Keratinocyte (primary cell): ENCODE results near the gene CUTA. TPM values are rescaled to one million over a fixed set of nuclear protein-coding genes. Genes with fewer than 3 reads are reported as not detected.

Experiments
- DNase-seq: peaks from one replicate; pipeline ENCODE4 v3.0.0-alpha.2; 2011; ENCODE audit warnings: low read depth, missing footprints, low spot score
- FAIRE-seq: peaks from 2 replicates; lab custom pipeline; 2011; peaks lifted over from hg19 to GRCh38; lab: Jason Lieb, UNC
- H2AFZ ChIP-seq: 2 replicates; pipeline ENCODE4 v1.6.0; 2012; ENCODE audit warnings: low read length, control low read depth, inconsistent platforms; ENCODE audit not compliant: control insufficient read depth
- H3K27ac ChIP-seq: 2 replicates; pipeline ENCODE4 v1.5.1; 2011; ENCODE audit warnings: low read length; ENCODE audit not compliant: control insufficient read depth, insufficient read depth
- H3K27me3 ChIP-seq: 3 replicates; pipeline ENCODE4 v1.6.0; 2011; ENCODE audit warnings: low read length; ENCODE audit not compliant: control insufficient read depth, insufficient read depth; ENCODE audit errors: extremely low read depth
- H3K36me3 ChIP-seq, 2 experiments: 2 replicates in 1 of 2; 3 replicates in 1 of 2; pipeline ENCODE4 v1.5.1; 2011; ENCODE audit warnings: low read length in 2 of 2, mild to moderate bottlenecking in 1 of 2; ENCODE audit not compliant: control insufficient read depth in 2 of 2, insufficient read depth in 2 of 2; ENCODE audit errors: extremely low read depth in 1 of 2
- H3K4me1 ChIP-seq: 3 replicates; pipeline ENCODE4 v1.5.1; 2011; ENCODE audit warnings: low read length; ENCODE audit not compliant: control insufficient read depth, insufficient read depth; ENCODE audit errors: extremely low read depth
- H3K4me2 ChIP-seq: 3 replicates; pipeline ENCODE4 v1.6.0; 2011; ENCODE audit warnings: low read depth, low read length; ENCODE audit not compliant: control insufficient read depth, insufficient read depth; ENCODE audit errors: extremely low read depth
- H3K4me3 ChIP-seq, 3 experiments: fragments of 200-600 bp in 1 of 3; sonication (generic) in 1 of 3; 2 replicates in 2 of 3; 3 replicates in 1 of 3; pipeline ENCODE4 v1.5.1; 2011 to 2016; ENCODE audit warnings: low read length in 3 of 3, mild to moderate bottlenecking in 3 of 3, control low read depth in 2 of 3, inconsistent platforms in 1 of 3, low read depth in 1 of 3, mixed read lengths in 1 of 3, mixed run types in 1 of 3, moderate library complexity in 1 of 3; ENCODE audit not compliant: control insufficient read depth in 2 of 3, insufficient read depth in 2 of 3; ENCODE audit errors: extremely low read depth in 1 of 3
- H3K79me2 ChIP-seq: 2 replicates; pipeline ENCODE4 v1.6.0; 2012; ENCODE audit warnings: low read length; ENCODE audit not compliant: control insufficient read depth, insufficient read depth
- H3K9ac ChIP-seq: 3 replicates; pipeline ENCODE4 v1.6.0; 2011; ENCODE audit warnings: low read length; ENCODE audit not compliant: control insufficient read depth, insufficient read depth; ENCODE audit errors: extremely low read depth
- H3K9me1 ChIP-seq: 3 replicates; pipeline ENCODE4 v1.6.0; 2011; ENCODE audit warnings: low read length; ENCODE audit not compliant: control insufficient read depth, insufficient read depth; ENCODE audit errors: extremely low read depth
- H3K9me3 ChIP-seq: 2 replicates; pipeline ENCODE4 v1.5.1; 2012; ENCODE audit warnings: low read depth, low read length; ENCODE audit not compliant: control insufficient read depth
- H4K20me1 ChIP-seq: 3 replicates; pipeline ENCODE4 v1.6.0; 2011; ENCODE audit warnings: low read length; ENCODE audit not compliant: control insufficient read depth, insufficient read depth; ENCODE audit errors: extremely low read depth
- CTCF ChIP-seq, 3 experiments: IDR thresholded peaks in 1 of 3; conservative IDR thresholded peaks in 1 of 3; optimal IDR thresholded peaks in 1 of 3; 2 replicates in 2 of 3; 3 replicates in 1 of 3; pipeline versions ENCODE3 to v1.5.1; 2011; ENCODE audit warnings: low read length in 3 of 3, mild to moderate bottlenecking in 3 of 3, moderate library complexity in 2 of 3, control low read depth in 1 of 3, inconsistent platforms in 1 of 3; ENCODE audit not compliant: insufficient read depth in 2 of 3; ENCODE audit errors: extremely low read depth in 1 of 3
- EZH2 ChIP-seq: IDR thresholded peaks from one replicate; pipeline ENCODE4 v1.6.1; 2012; ENCODE audit warnings: inconsistent platforms, mild to moderate bottlenecking, low read length, moderate library complexity
- dilution Hi-C: fragments of 300-500 bp; cut with MboI; formaldehyde crosslinking; loops from one replicate; pipeline ENCODE4 v1.7.0; 2020; ENCODE audit warnings: low sequenced_read_pairs; ENCODE audit not compliant: extremely low pct_ligation_motif_present
- polyA plus RNA-seq, 5 experiments: library from polyadenylated mRNA; depleted of rRNA in 3 of 5; stranded (reverse) in 3 of 5; stranded (forward) in 1 of 5; unstranded in 1 of 5; fragments of >200 nt; gene quantifications; 1 replicate in 1 of 5; 2 replicates in 3 of 5; 3 replicates in 1 of 5; pipeline versions ENCODE4 v1.2.1 to v1.2.3, GENCODE V29; 2011 to 2012; ENCODE audit warnings: missing spikeins in 2 of 5, low read depth in 1 of 5, low replicate concordance in 1 of 5

The CUTA gene
- polyA plus RNA-seq, 1 donor (not counting 4 experiments of a cell fraction or from before 2014, with no cell fraction given) = 178 TPM

GRCh38 chr6:33451606-33452005 lies 33.7 kb upstream of the CUTA start:
- Histone ChIP-seq H4K20me1 (no peaks in the 10 kb centered on the region), H3K9ac (no peak overlapping the region), H2AFZ (no peak overlapping the region), H3K27me3 (no peaks in the 10 kb centered on the region), H3K36me3 (peaks cover 12 to 16% of the 10 kb centered on the region in 2 experiments), H3K4me2 (no peak overlapping the region), H3K4me3 (no peak overlapping the region), H3K9me1 (peaks cover 2% of the 10 kb centered on the region), H3K9me3 (no peaks in the 10 kb centered on the region), H3K27ac (no peak overlapping the region), H3K4me1 (peaks cover 5% of the 10 kb centered on the region), H3K79me2 (peaks cover 18% of the 10 kb centered on the region)
- TF ChIP-seq EZH2 = no peak
- dilution Hi-C loops = no loop called here
- FAIRE-seq (no peak), DNase-seq (no peak)

GRCh38 chr6:33450434-33450833 lies 32.5 kb upstream of the CUTA start:
- dilution Hi-C loops = no loop called here
- H3K9ac ChIP-seq = no peak overlapping the region
- H2AFZ ChIP-seq = no peak overlapping the region
- peaks cover 12% of the 10 kb centered on the region for H3K79me2 ChIP-seq
- FAIRE-seq (no peak), DNase-seq (no peak)
- TF ChIP-seq EZH2 (no peak), CTCF (optimal IDR thresholded peaks at IDR 0.05 in 1 of 3, IDR thresholded peaks at IDR 0.05 in 1 of 3, conservative IDR thresholded peaks at IDR 0.05 in 1 of 3; ENCODE audit: extremely low read depth in 1 of 3, insufficient read depth in 2 of 3, low read length in 3 of 3) (no peak)
- H3K4me3 ChIP-seq = no peak overlapping the region
- H3K9me3 ChIP-seq = no peaks in the 10 kb centered on the region
- no peak overlapping the region for H3K27ac ChIP-seq
- H3K9me1 ChIP-seq = peaks cover 2% of the 10 kb centered on the region
- H4K20me1 ChIP-seq = no peaks in the 10 kb centered on the region
- H3K27me3 ChIP-seq = no peaks in the 10 kb centered on the region
- no peak overlapping the region for H3K4me2 ChIP-seq
- H3K36me3 ChIP-seq = peaks cover 8 to 14% of the 10 kb centered on the region in 2 experiments
- peaks cover 5% of the 10 kb centered on the region for H3K4me1 ChIP-seq

- H3K9me1 ChIP-seq = no peaks in the 10 kb centered on the region
- no peak for TF ChIP-seq CTCF (optimal IDR thresholded peaks at IDR 0.05 in 1 of 3, IDR thresholded peaks at IDR 0.05 in 1 of 3, conservative IDR thresholded peaks at IDR 0.05 in 1 of 3; ENCODE audit: extremely low read depth in 1 of 3, insufficient read depth in 2 of 3, low read length in 3 of 3)
- TF ChIP-seq EZH2 = no peak
- FAIRE-seq (no peak), DNase-seq (no peak)
- H3K27me3 ChIP-seq = no peaks in the 10 kb centered on the region
- dilution Hi-C loops = no loop called here
- H3K4me1 ChIP-seq = no peaks in the 10 kb centered on the region
- H3K4me2 ChIP-seq = no peak overlapping the region
- H3K9me3 ChIP-seq = no peaks in the 10 kb centered on the region
- H3K79me2 ChIP-seq = no peaks in the 10 kb centered on the region
- no peak overlapping the region for H3K4me3 ChIP-seq
- H4K20me1 ChIP-seq = no peaks in the 10 kb centered on the region
- peaks cover 5 to 24% of the 10 kb centered on the region in 2 experiments for H3K36me3 ChIP-seq
- no peak overlapping the region for H3K27ac ChIP-seq
- H3K9ac ChIP-seq = no peak overlapping the region
- H2AFZ ChIP-seq = no peak overlapping the region
These were observed 28.4 kb upstream of the CUTA start for GRCh38 chr6:33446356-33446755.
